Measurements from ENCODE around the gene ENGASE.

Gene ENGASE

DNA sequence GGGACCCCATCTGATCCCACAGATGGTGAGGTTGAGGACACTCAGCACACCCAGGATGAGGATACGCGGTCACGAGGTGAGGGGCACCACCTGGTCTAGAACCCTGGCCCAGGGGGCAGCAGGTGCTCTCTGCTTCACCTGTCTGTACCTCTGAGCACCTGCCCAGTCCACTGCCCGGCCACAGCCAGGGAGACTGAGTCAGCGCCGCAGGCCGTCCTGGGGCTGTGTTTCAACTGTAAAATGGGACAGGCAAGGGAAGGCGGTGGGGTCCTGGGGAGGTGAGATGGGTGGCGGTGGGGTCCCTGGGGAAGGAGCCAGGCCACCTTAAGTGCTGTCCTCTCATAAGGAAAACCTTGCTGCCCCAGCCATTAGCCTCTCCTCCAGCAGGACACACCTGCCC lies 60.4 kb downstream of the ENGASE start:
- Histone ChIP-seq H3K4me1 (ENCODE audit: control insufficient read depth in 1 of 2, insufficient read depth in 2 of 2, low read length in 2 of 2) (no peaks in the 10 kb centered on the region), H3K9me3 (ENCODE audit: control insufficient read depth in 1 of 2, low read length in 2 of 2) (peaks cover 0 to 4% of the 10 kb centered on the region in 2 donors), H3K4me3 (ENCODE audit: low read depth in 1 of 2, low read length in 2 of 2) (no peak overlapping the region), H3K27ac (ENCODE audit: low read depth, low read length) (no peak overlapping the region), H3K36me3 (ENCODE audit: control insufficient read depth in 1 of 2, insufficient read depth in 2 of 2, low read length in 2 of 2) (no peaks in the 10 kb centered on the region), H3K9ac (ENCODE audit: low read depth in 1 of 2, low read length in 2 of 2) (no peak overlapping the region), H3K27me3 (ENCODE audit: control insufficient read depth in 1 of 2, insufficient read depth in 2 of 2, low read length in 2 of 2) (peaks cover 18 to 31% of the 10 kb centered on the region in 2 donors)

GRCh38 chr17:79135628-79136405 lies 61.2 kb downstream of the ENGASE start:
- no peak overlapping the region for H3K9ac ChIP-seq (ENCODE audit: low read depth in 1 of 2, low read length in 2 of 2)
- H3K27ac ChIP-seq (ENCODE audit: low read depth, low read length), result no peak overlapping the region
- H3K4me3 ChIP-seq (ENCODE audit: low read depth in 1 of 2, low read length in 2 of 2), result no peak overlapping the region
- no peaks in the 10 kb centered on the region for H3K4me1 ChIP-seq (ENCODE audit: control insufficient read depth in 1 of 2, insufficient read depth in 2 of 2, low read length in 2 of 2)
- peaks cover 18 to 36% of the 10 kb centered on the region in 2 donors for H3K27me3 ChIP-seq (ENCODE audit: control insufficient read depth in 1 of 2, insufficient read depth in 2 of 2, low read length in 2 of 2)
- no peaks in the 10 kb centered on the region for H3K36me3 ChIP-seq (ENCODE audit: control insufficient read depth in 1 of 2, insufficient read depth in 2 of 2, low read length in 2 of 2)
- peaks cover 0 to 4% of the 10 kb centered on the region in 2 donors for H3K9me3 ChIP-seq (ENCODE audit: control insufficient read depth in 1 of 2, low read length in 2 of 2)

Data from duodenal mucosa (tissue), 2 donors.